HG02970 (cell line): ENCODE results near the gene C1R.

Experiments
- ATAC-seq: cut with Tn5 transposase; IDR thresholded peaks from one replicate; pipeline ENCODE4 v1.9.1; 2021; ENCODE audit warnings: mild to moderate bottlenecking, moderate library complexity, moderate number of reproducible peaks; ENCODE audit not compliant: unreplicated experiment, low FRiP score

Gene C1R

DNA sequence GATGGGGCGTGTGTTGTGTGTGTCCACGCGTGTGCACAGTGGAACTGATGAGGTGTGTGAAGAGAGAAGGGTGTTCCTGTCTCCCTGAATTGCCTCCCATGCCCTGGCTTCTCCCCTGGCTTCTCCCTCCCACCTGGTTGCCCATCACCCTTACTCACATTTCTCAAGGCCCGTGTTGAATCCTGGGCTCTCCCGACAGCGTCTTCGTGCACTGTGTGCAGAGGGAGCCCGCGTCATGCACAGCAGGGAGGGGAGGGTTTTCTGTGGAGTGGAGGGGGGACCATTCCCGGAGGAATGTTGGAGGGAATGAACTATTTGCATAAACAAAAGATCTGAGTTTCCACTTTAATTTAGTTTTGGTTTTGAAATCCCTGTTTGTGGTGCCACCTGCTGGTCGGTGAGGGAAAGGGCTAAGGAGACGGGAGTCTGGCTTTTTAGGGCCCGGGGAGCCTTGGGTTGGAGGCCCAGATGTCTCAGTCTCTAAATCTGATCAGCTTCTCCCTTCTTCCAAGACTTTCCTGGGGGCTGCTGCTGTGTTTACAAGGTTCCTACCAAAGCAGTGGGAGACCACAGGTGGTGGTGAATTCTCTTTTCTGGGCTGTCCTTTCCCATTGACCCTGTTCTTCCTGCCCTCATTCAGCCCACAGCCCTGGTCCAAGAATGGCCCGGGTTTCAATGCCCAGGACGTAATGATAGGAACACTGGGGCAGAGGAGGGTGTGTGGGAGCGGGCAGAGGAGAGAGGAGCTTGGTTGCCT lies at the start of gene C1R:
C1R (minus strand) TSS at position 217 of the 757 bp plus-strand sequence; CDS start at position 160, 57 bp downstream.
- ATAC-seq = no peak

GRCh38 chr12:7141351-7142005 lies 49.2 kb upstream of the C1R start:
- no peak for ATAC-seq

DNA sequence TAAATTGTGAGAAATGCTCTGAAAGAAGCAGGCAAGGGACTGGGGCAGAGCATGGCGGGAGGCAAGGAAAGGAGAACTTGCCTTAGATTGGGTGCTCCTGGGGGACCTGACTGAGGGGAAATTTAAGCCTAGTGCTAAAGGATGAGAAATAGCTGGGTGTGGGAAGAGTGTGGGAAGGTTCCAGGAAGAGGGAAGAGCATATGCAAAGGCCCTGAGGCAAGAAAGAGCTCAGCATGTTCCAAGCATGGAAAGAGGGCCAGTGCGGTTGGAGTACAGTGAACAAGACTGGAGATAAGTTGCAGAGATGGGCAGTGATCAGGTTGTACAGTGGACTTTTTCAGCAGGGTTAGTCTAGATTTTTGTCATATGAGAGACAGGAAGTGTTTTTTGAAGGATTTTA lies 47.0 kb upstream of the C1R start:
- ATAC-seq = no peak

GRCh38 chr12:7137908-7138307 lies 45.7 kb upstream of the C1R start:
- no peak for ATAC-seq

- ATAC-seq = no peak
These were observed 44.4 kb upstream of the C1R start for GRCh38 chr12:7136676-7137075.

DNA sequence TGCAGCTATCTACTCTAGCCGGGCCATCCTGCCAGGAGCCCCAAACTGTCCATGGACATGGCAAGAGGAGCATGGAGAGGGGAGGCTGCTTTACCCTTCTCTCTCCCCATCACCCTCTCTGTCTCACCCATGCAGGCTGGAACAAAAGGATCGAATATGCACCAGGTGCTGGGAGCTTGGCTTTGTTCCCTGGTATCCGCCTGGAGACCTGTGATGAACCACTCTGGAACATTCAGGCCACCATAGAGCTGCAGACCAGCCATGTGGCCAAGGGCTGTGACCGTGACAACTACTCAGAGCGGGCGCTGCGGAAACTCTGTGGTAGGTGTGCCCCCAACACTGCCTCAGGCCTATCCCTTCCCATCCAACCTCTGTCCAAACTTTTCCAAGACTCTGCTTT lies 43.8 kb upstream of the C1R start:
- no peak for ATAC-seq

DNA sequence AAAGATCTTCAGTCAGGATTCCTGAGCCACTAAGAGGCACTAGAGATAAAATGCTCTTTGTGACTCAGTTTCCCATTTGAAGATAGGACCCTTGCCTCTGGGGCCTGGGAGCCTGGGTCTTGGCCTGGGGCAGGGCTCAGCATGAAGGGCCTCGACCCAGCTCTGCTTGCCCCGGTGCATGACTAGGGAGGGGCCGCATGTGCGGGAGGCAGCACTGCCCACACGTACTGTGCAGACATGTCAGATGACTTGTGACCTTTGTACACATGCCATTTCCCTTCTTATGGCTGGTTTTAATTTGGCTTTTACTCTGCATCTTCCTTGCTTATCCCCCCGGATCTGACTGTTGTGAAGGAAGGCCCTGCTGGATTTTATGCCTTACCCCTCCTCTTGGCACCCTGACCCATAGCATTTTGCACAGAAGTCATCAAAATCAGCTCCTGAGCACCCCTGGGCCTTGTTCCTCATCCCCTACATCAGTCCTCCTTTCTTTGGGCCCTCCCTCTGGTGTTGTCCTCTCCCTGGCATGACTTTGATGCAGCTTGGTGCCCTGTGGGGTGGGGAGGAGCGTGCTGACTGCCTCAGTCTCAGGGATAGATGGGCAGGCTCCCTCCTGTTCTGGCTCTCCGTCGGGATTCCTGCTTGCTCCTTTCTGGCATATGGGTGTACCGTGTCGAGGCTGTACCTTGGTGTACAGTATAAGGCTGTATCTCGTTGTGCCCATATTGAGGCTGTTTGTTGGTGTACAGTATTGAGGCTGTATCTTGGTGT lies 42.3 kb upstream of the C1R start:
- ATAC-seq = no peak

DNA sequence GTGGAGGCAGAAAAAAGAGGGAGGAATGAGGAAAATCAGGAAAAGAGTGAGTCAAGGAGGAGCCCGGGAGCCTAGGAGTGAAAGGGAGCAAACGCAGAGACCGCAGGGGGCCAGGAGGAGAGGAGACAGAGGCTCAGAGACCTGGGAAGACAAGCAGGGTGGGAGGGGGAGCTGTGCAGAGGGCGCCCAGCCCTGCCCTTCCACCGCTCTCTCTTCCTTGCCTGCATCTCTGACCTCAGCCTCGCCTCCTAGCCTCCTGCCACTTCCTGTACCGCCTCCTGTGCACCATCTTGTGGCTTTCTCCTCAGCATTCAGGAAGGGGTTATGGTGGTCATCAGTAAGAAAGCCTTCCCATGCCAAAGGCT lies 39.2 kb upstream of the C1R start:
- ATAC-seq = no peak

DNA sequence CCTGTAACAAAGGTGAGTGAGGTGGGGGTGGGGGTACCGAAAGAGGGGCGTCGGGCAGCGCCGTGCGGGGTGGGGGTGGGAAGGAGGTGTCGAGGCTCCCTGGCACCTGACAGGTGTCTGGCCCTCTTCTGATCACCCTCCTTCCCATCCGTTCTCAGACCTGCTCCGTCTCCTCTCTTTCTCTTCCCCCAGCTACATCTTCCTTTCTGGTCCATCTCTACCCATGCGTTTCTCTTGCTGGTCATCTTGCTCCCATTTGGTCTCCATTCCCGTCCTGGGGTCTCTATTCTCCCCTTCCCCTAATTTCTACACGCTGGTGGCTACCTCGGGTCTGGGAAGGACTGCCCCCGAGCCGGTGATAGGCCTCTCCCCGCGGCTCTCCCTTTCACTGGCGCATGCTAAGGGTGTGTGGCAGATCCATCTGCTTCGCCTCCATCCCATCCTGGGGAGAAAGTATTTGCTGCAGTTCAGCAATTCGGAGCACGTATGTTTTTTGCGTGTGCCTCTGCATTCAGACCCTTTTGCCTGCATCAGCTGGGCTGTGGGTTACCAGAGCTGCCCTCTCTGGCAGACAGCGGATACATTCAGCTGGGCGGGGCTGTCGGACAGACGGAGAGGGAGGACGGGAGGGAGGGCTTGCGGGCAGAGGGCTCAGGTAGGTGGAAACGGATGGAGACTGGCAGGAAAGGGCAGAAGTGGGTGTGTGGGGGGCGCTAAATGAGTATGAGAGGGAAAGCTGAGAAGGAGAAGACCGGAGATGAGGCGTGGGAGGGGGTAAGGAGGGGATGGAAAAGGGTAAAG lies 38.7 kb upstream of the C1R start:
- no peak for ATAC-seq

GRCh38 chr12:7129872-7130691 lies 37.8 kb upstream of the C1R start, which contains the start of gene CLSTN3:
Gene CLSTN3 (plus strand): TSS chr12:7130371. CDS start chr12:7130649, 278 bp downstream.
- peak; percentile 44 for ATAC-seq

DNA sequence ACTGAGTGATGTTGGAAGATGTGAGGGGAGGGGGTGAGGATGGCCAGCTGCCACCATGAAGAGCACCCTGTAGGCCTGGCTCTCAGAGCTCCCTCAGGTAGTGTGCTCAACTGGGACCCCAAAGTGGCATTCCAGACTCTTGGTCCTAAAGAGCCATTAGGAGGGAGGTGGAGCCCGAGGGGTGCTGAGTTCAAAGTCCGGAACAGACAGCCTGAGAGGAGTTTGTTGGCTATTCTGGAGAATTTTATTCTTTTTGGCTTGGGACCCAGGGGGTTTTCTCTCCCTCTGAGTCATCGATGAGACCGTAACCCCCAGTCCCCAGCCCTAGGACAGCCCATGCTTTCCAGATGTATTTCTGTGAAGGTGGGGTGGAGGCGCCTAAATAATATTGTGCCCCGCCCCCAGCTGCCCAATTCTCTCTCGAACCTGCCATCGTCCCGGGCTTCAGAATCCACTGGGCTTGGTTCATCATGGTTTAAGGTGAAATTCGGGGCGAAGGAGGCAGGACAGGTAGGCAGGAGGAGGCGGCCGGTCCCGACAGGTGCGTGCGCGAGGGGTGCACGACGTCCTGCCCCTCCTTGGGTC lies 37.1 kb upstream of the C1R start:
- no peak for ATAC-seq

- no peak for ATAC-seq
These were observed 36.5 kb upstream of the C1R start, which contains the start of gene RBP5 for GRCh38 chr12:7128681-7129286. Gene RBP5 (minus strand): TSS chr12:7128889. CDS start chr12:7128775, 114 bp downstream.

GRCh38 chr12:7127916-7128626 lies 35.8 kb upstream of the C1R start:
- no peak for ATAC-seq

DNA sequence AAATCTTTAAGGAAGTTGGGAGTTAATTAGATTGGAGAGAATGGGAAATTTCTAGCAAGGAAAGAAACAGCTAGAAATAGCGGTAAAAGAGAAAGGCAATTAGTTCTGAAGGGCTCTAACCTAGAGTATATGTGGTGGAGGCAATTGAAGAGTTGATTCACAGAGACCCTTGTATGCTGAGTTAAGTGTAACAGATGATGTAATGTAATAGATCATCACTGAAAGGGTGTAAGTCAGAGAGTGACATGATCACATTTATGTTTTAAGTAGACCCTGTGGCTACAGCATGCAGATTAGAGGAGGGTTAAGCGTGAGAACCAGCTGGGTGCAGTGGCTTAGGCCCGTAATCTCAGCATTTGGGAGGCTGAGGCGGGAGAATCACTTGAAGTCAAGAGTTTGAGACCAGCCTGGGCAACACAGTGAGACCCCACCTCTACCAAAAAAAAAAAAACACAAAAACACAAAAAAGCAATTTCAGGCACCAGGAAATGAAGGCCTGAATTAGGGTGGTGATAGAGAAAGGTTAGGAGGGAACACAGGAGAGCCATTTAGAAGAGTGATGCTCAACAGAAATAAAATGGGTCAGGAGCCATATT lies 33.5 kb upstream of the C1R start:
- no peak for ATAC-seq

DNA sequence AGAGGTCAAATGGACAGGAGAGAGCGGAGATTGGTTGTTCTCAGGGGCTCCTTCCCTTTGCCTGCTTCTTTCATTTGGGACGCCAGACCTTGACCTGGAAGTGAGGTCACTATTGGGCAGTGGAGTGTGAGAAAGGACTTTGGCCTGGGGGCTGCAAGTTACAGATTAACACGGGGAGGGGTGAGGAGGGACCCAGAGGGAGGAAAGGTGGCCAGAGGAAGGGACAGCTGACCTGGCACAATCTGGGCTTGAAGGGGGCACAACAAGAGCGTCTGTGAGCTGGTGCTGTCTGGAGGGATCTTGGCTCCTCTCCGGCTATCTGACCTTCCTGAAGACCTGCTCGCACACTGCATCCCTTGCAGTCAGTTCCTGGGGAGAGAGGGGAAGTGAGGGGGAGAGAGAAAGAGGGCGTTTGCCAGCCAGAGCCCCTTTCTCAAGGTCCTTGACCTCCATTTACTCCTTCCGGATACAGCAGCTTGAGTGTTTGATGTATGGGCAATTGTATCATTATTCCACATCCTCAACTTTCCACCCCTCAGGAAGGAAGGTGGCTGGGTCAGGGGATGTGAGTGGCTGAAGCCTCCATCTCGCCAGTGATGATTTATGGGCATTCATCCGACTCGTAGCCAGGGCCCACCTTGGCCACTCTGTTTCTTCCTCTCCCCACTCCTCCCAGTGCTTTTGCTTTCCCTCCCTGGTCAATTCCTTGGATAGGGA lies 31.7 kb upstream of the C1R start:
- ATAC-seq = no peak

DNA sequence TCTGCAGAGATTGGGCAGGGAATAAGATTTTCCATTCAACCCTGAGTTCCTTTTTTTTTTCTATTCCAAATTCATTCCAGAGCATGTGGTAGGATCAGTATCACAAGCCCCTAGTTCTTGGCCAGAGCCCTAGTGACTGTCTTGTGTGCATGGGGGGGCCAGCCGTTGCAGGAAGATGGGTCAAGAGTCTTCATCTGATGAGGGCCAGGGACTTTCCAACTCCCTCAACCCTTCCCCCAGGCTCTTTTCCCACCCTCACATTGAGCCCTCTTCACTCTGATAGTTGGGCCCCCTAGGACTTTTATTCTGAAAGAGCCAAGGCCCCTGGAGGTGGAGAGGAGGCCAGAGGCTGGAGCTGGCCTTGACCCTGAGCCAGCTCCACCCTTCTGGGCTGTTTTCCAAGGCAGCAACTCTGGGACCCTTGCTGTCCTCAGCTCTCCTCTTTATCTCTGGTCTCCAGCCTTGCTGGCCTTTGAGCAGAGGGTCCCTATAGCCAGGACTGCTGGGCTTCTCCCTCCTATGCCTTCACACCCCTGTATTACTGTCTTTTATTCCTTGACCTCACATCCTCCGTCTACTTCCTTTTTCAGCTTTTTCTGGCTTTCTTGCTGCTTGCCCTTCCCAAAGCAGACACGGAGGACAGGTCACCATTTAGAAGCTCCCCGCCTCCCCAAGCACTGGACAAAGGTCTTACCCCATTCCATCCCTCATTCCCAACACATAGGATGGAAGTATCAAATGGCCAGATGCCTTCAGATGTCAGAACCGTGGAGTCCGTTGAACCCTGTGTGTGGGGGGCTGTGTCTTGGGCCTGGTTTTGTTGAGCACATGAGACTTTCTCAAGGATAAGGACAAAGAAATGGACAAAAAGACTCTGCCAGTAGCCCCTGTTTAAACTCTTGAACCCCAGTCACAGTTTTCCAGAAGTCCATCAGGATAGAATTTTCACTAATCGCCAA lies 30.8 kb upstream of the C1R start:
- no peak for ATAC-seq
